HEK293T (cell line): ENCODE data around the gene PRKG1.

ENCODE experiments used
- ELF4 ChIP-seq: fragments of 450-650 bp; IDR thresholded peaks from 2 replicates; pipeline ENCODE4 v1.6.1; 2017; ENCODE audit warnings: antibody characterized with exemption
- FOXA1 ChIP-seq: fragments of 450-650 bp; IDR thresholded peaks from 2 replicates; pipeline ENCODE4 v1.6.1; 2016; ENCODE audit warnings: mild to moderate bottlenecking
- TARDBP ChIP-seq: fragments of 450-650 bp; IDR thresholded peaks from 2 replicates; pipeline ENCODE4 v1.6.1; 2016
- TF ChIP-seq, protein P1 (sequence below): fragments of 450-650 bp; IDR thresholded peaks from 2 replicates; pipeline ENCODE4 v1.6.1; 2016

GRCh38 chr10:51291961-51292360 is 217.7 kb downstream of the PRKG1 start:
- TF ChIP-seq ELF4 (no peak), FOXA1 (no peak), TARDBP (no peak)
- TF ChIP-seq, protein P1, sequence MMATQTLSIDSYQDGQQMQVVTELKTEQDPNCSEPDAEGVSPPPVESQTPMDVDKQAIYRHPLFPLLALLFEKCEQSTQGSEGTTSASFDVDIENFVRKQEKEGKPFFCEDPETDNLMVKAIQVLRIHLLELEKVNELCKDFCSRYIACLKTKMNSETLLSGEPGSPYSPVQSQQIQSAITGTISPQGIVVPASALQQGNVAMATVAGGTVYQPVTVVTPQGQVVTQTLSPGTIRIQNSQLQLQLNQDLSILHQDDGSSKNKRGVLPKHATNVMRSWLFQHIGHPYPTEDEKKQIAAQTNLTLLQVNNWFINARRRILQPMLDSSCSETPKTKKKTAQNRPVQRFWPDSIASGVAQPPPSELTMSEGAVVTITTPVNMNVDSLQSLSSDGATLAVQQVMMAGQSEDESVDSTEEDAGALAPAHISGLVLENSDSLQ, result no peak
